ENCODE data around the gene LY6G5B.

LY6G5B gene

DNA sequence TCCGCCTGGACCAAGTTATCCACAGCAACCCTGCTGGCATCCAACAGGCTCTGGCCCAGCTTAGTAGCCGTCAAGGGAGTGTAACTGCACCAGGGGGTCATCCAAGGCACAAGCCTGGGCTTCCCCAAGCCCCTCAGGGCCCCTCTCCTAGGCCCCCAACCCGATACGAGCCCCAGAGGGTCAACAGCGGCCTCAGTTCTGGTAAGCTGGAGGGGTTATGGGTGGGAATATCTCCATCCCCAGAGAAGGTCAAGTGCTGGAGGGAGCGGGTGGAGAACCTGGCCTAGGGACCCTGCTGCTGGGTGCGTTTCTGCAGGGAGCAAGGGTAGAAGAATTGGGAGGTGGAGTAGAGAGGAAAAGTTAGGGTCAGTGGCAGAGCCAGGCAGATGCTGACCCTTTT, 36.3 kb upstream of the LY6G5B start:
- no peak overlapping the region for H2AFZ ChIP-seq (ENCODE audit: low read length)
- no peak for DNase-seq
- no peaks in the 10 kb centered on the region; the same call in 1 of the 2 replicates for H4K20me1 ChIP-seq (ENCODE audit: insufficient read depth, low read length)
- no peak overlapping the region for H3K4me3 ChIP-seq (ENCODE audit: low read length)
- no peak overlapping the region for H3K27ac ChIP-seq (ENCODE audit: low read length)
- H3F3A ChIP-seq (ENCODE audit: insufficient read depth, low read length) = peaks cover 20% of the 10 kb centered on the region; the same call in 1 of the 2 replicates
- no peaks in the 10 kb centered on the region for H3K27me3 ChIP-seq (replicated peaks; ENCODE audit: insufficient read depth, low read length)
- H3K79me2 ChIP-seq (ENCODE audit: low read length) = peaks cover 38% of the 10 kb centered on the region
- no peak overlapping the region for H3K9ac ChIP-seq (ENCODE audit: low read length)
- H3K4me2 ChIP-seq (ENCODE audit: low read depth, low read length) = no peak overlapping the region
- H3K9me2 ChIP-seq (replicated peaks; ENCODE audit: insufficient read depth, low read length) = no peaks in the 10 kb centered on the region
- peaks cover 6% of the 10 kb centered on the region for H3K36me3 ChIP-seq (replicated peaks; ENCODE audit: insufficient read depth, low read length)
- no peaks in the 10 kb centered on the region for H3K4me1 ChIP-seq (ENCODE audit: low read length)
- no peak for TF ChIP-seq EZH2phosphoT487 (IDR thresholded peaks at IDR 0.05; ENCODE audit: low read length)
- TF ChIP-seq EZH2 (optimal IDR thresholded peaks at IDR 0.05; ENCODE audit: low read depth, low read length) = no peak
- TF ChIP-seq, protein P1, sequence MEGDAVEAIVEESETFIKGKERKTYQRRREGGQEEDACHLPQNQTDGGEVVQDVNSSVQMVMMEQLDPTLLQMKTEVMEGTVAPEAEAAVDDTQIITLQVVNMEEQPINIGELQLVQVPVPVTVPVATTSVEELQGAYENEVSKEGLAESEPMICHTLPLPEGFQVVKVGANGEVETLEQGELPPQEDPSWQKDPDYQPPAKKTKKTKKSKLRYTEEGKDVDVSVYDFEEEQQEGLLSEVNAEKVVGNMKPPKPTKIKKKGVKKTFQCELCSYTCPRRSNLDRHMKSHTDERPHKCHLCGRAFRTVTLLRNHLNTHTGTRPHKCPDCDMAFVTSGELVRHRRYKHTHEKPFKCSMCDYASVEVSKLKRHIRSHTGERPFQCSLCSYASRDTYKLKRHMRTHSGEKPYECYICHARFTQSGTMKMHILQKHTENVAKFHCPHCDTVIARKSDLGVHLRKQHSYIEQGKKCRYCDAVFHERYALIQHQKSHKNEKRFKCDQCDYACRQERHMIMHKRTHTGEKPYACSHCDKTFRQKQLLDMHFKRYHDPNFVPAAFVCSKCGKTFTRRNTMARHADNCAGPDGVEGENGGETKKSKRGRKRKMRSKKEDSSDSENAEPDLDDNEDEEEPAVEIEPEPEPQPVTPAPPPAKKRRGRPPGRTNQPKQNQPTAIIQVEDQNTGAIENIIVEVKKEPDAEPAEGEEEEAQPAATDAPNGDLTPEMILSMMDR (IDR thresholded peaks at IDR 0.05; ENCODE audit: low read length) = no peak
- no peaks in the 10 kb centered on the region for H3K9me3 ChIP-seq (replicated peaks; ENCODE audit: insufficient read depth, low read length)

DNA sequence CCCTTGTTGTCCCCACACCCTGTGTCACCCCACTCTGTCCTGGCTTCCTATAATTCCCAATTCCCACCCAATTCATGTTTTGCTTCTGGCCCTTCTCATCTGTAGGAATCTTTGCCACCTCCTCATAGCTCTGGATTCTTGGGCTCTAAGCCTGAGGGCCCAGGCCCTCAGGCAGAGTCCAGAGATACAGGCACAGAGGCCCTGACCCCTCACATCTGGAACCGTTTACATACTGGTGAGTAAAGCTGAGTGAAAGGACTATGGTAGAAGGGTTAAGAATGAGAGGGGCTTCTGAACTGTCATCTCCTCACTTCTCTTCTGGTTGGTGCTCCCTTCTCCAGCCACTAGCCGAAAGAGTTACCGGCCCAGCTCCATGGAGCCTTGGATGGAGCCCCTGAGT, 35.6 kb upstream of the LY6G5B start:
- H3K36me3 ChIP-seq (replicated peaks; ENCODE audit: insufficient read depth, low read length) = peaks cover 6% of the 10 kb centered on the region
- no peaks in the 10 kb centered on the region for H4K20me1 ChIP-seq (ENCODE audit: insufficient read depth, low read length)
- TF ChIP-seq, protein P1 (IDR thresholded peaks at IDR 0.05; ENCODE audit: low read length) = no peak
- TF ChIP-seq EZH2 (optimal IDR thresholded peaks at IDR 0.05; ENCODE audit: low read depth, low read length) (no peak), EZH2phosphoT487 (IDR thresholded peaks at IDR 0.05; ENCODE audit: low read length) (no peak)
- no peak for DNase-seq
- H3K4me2 ChIP-seq (ENCODE audit: low read depth, low read length) = no peak overlapping the region
- peaks cover 20% of the 10 kb centered on the region; the same call in 1 of the 2 replicates for H3F3A ChIP-seq (ENCODE audit: insufficient read depth, low read length)
- peaks cover 34% of the 10 kb centered on the region for H3K79me2 ChIP-seq (ENCODE audit: low read length)
- no peaks in the 10 kb centered on the region for H3K9me3 ChIP-seq (replicated peaks; ENCODE audit: insufficient read depth, low read length)
- no peak overlapping the region for H3K4me3 ChIP-seq (ENCODE audit: low read length)
- no peak overlapping the region for H3K9ac ChIP-seq (ENCODE audit: low read length)
- H2AFZ ChIP-seq (ENCODE audit: low read length) = no peak overlapping the region
- H3K27me3 ChIP-seq (replicated peaks; ENCODE audit: insufficient read depth, low read length) = no peaks in the 10 kb centered on the region
- no peak overlapping the region for H3K27ac ChIP-seq (ENCODE audit: low read length)
- H3K4me1 ChIP-seq (ENCODE audit: low read length) = no peaks in the 10 kb centered on the region
- H3K9me2 ChIP-seq (replicated peaks; ENCODE audit: insufficient read depth, low read length) = no peaks in the 10 kb centered on the region

DNA sequence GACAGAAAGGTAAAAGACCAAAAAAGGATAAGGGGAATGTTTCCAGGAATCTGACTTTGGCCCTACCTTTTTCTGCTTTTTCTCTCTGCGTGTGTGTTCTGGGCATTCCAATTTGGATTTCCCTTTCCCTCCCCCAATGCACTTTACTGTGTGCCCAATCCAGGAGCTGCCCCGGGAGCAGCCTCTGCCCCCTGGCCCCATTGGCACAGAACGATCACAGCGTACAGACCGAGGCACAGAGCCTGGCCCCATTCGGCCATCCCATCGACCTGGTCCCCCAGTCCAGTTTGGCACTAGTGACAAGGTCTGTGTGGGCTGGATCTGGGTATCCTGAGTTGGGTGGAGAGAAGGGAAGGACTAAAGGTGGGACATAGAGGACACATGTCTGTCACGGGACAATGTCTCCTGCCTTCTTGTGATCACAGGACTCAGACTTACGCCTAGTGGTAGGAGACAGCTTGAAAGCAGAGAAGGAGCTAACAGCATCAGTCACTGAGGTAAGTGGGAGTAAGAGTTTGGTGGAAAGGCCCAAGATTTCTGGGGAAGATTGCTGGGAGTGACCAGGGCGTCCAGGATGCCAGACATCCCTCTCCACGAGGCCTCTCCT, 34.7 kb upstream of the LY6G5B start:
- Histone ChIP-seq H3K9me3 (replicated peaks; ENCODE audit: insufficient read depth, low read length) (no peaks in the 10 kb centered on the region), H3K4me2 (ENCODE audit: low read depth, low read length) (no peak overlapping the region), H3K4me1 (ENCODE audit: low read length) (no peaks in the 10 kb centered on the region), H3K4me3 (ENCODE audit: low read length) (no peak overlapping the region), H3K36me3 (replicated peaks; ENCODE audit: insufficient read depth, low read length) (peaks cover 6% of the 10 kb centered on the region), H3K79me2 (ENCODE audit: low read length) (peaks cover 27% of the 10 kb centered on the region), H3K27me3 (replicated peaks; ENCODE audit: insufficient read depth, low read length) (no peaks in the 10 kb centered on the region), H3F3A (ENCODE audit: insufficient read depth, low read length) (peaks cover 28% of the 10 kb centered on the region), H2AFZ (ENCODE audit: low read length) (no peak overlapping the region), H3K9ac (ENCODE audit: low read length) (no peak overlapping the region), H3K9me2 (replicated peaks; ENCODE audit: insufficient read depth, low read length) (no peaks in the 10 kb centered on the region), H4K20me1 (ENCODE audit: insufficient read depth, low read length) (no peaks in the 10 kb centered on the region), H3K27ac (ENCODE audit: low read length) (no peak overlapping the region)
- TF ChIP-seq EZH2phosphoT487 (IDR thresholded peaks at IDR 0.05; ENCODE audit: low read length) = no peak
- no peak for DNase-seq
